ENCODE measurements around the gene SLC6A12.

Gene SLC6A12

DNA sequence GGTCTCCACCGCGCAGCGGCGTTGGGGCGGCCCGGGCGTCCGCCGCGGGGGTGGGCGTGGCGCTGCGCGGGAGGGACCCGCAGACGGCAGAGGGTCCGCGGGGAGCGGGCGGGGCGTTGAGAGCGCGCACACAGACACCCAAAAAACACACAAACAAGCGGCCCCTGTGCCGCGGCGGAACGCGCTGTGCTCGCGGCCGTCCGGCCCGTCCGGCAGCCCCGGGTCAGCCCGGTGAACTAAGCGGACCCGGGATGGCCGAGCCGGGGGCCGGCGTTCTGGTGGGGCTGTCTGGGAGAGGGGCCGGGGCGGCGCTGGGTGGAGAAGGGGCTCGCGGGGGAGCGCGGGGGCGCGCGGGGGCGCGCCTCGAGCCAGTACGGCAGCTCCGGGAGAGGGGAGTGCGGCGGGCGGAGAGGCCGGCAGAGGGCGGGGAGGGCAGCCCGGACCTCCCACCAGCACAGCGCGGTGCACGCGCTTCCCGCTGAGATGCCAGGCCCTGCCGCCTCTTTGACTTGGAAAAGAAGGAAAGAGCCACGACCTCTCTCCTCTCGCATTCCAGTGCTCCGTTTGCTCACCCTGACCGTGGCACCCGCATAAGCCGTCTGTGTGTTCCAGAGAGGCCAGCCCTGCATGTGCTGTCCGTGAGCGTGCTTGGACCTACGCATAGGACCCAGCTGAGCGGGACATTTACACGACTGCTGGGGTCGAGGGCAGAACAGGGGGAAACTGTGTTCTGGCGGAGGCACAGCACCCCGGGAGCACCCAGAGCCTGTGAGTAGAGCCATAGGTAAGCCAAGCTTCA lies 10.3 kb downstream of the SLC6A12 start:
- no peaks in the 10 kb centered on the region for H3K36me3 Mint-ChIP-seq (ENCODE audit: low read depth)
- H3K4me3 Mint-ChIP-seq: peak overlapping the region; percentile 73 to 84 (median 79)
- peaks cover 17% of the 10 kb centered on the region for H3K4me1 Mint-ChIP-seq
- TF ChIP-seq, protein P1, sequence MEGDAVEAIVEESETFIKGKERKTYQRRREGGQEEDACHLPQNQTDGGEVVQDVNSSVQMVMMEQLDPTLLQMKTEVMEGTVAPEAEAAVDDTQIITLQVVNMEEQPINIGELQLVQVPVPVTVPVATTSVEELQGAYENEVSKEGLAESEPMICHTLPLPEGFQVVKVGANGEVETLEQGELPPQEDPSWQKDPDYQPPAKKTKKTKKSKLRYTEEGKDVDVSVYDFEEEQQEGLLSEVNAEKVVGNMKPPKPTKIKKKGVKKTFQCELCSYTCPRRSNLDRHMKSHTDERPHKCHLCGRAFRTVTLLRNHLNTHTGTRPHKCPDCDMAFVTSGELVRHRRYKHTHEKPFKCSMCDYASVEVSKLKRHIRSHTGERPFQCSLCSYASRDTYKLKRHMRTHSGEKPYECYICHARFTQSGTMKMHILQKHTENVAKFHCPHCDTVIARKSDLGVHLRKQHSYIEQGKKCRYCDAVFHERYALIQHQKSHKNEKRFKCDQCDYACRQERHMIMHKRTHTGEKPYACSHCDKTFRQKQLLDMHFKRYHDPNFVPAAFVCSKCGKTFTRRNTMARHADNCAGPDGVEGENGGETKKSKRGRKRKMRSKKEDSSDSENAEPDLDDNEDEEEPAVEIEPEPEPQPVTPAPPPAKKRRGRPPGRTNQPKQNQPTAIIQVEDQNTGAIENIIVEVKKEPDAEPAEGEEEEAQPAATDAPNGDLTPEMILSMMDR (IDR thresholded peaks at IDR 0.05; ENCODE audit: unreplicated experiment in 3 of 3): peak; percentile 17 to 42 (median 37)
- H3K27me3 Mint-ChIP-seq (ENCODE audit: low read depth): peaks cover 45% of the 10 kb centered on the region
- no peak overlapping the region for H3K27ac Mint-ChIP-seq
- no peaks in the 10 kb centered on the region for H3K9me3 Mint-ChIP-seq

DNA sequence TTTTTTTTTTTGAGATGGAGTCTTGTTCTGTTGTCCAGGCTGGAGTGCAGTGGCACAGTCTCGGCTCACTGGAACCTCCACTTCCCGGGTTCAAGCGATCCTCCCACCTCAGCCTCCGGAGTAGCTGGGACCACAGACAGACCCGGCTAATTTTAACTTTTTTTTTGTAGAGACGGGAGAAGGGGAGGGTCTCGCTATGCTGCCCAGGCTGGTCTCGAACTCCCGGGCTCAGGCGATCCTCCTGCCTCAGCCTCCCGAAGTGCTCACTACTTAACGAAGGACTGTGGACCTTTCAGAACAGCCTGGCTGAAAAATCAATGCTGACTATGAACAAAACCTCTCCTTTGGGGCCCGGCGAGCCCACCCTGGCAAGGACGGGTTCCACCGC lies 10.9 kb downstream of the SLC6A12 start:
- no peak overlapping the region for H3K27ac Mint-ChIP-seq
- H3K4me1 Mint-ChIP-seq: peaks cover 17% of the 10 kb centered on the region
- H3K4me3 Mint-ChIP-seq: peak overlapping the region in 2 of 3 experiments; percentile 7 to 44
- no peaks in the 10 kb centered on the region for H3K9me3 Mint-ChIP-seq
- peaks cover 45% of the 10 kb centered on the region for H3K27me3 Mint-ChIP-seq (ENCODE audit: low read depth)
- H3K36me3 Mint-ChIP-seq (ENCODE audit: low read depth): peaks cover 2% of the 10 kb centered on the region
- TF ChIP-seq, protein P1 (IDR thresholded peaks at IDR 0.05; ENCODE audit: unreplicated experiment in 3 of 3): no peak

DNA sequence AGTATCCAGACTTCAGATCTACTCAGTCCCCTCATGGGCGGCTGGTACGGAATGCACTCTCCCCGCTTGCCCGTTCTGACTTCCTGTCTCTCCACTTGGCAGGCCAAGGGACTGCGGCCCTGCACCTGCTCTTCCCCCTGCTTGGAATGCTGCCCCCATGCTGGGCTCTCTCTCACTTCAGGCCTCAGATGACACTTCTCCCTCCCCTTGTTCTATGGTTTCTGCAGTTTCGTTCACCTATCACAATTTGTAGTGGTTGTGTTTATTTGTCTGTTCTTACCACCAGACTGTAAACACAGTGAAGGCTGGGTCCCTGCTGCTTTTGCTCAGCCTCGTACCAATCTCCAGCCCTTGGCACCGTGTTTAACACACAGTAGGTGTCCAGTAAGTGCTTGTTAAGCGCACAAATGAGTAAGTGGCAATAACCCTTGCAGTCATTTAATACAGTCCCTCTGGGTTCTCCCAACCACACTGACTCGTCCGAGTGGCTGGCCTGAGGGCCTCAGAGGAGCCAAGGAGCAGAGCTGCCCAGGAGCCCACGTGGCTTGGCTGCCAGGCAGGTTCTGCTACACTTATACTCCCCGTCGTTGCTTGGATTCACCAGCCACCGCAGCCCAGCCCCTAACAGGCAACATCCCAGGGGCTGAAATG lies 11.8 kb downstream of the SLC6A12 start:
- Mint-ChIP-seq H3K27ac (peak overlapping the region in 2 of 3 experiments; percentile 29 to 49), H3K4me1 (peaks cover 17% of the 10 kb centered on the region), H3K4me3 (peak overlapping the region; percentile 68 to 84 (median 79)), H3K9me3 (no peaks in the 10 kb centered on the region), H3K36me3 (ENCODE audit: low read depth) (peaks cover 4% of the 10 kb centered on the region), H3K27me3 (ENCODE audit: low read depth) (peaks cover 49% of the 10 kb centered on the region)
- TF ChIP-seq, protein P1 (IDR thresholded peaks at IDR 0.05; ENCODE audit: unreplicated experiment in 3 of 3): no peak

DNA sequence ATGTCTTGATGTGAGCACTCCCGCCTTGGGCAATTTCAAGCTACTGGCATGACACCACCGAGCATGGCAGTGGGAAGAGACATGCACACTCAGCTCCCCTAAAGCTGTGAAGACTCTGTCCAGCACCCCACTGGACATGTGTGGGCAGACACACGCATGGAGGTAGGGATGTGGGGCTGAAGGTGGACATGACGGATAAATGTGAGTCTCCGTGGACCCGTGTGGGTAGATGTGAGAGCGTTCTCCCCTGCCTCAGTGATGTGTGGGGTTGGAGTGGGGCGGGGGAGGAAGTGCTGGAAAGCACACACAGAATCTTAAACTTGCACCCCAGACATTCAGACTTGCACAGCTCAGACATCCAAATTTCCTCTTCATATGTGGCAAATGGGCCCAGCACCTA lies 12.6 kb downstream of the SLC6A12 start:
- Mint-ChIP-seq H3K36me3 (ENCODE audit: low read depth) (peaks cover 7% of the 10 kb centered on the region), H3K9me3 (no peaks in the 10 kb centered on the region), H3K4me1 (peaks cover 17% of the 10 kb centered on the region), H3K4me3 (peak overlapping the region in 2 of 3 experiments; percentile 11 to 63), H3K27me3 (ENCODE audit: low read depth) (peaks cover 55% of the 10 kb centered on the region), H3K27ac (no peak overlapping the region)
- TF ChIP-seq, protein P1 (IDR thresholded peaks at IDR 0.05; ENCODE audit: unreplicated experiment in 3 of 3): no peak

DNA sequence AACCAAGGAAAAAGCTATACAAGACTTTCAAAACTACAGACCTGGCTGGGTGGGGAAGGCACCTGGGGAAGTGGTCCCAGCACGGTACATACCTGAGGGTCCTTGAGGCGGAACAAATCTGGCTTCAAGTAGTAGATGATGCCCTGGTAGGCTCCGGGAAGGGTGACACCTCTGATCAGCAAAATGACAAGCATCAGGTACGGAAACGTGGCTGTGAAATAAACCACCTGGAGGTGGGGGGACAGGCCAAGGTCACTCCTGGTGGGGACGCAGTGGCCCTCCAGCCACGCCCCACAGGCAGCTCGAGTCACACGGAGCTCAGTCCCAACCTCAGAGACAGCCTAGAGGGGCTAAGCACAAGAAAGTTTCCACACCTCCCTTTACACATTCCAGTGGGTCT lies 15.3 kb downstream of the SLC6A12 start:
- Mint-ChIP-seq H3K4me1 (peaks cover 17% of the 10 kb centered on the region), H3K4me3 (no peak overlapping the region), H3K27me3 (ENCODE audit: low read depth) (peaks cover 55% of the 10 kb centered on the region), H3K27ac (peak overlapping the region in 2 of 3 experiments; percentile 45 to 48), H3K36me3 (ENCODE audit: low read depth) (peaks cover 7% of the 10 kb centered on the region), H3K9me3 (no peaks in the 10 kb centered on the region)
- TF ChIP-seq, protein P1 (IDR thresholded peaks at IDR 0.05; ENCODE audit: unreplicated experiment in 3 of 3): no peak
